ENCODE measurements around the gene KLF15.

The KLF15 gene

GRCh38 chr3:126389112-126389793, 32.0 kb upstream of the KLF15 start:
- H3K4me3 ChIP-seq (ENCODE audit: low read depth, low read length): peak overlapping the region; percentile 33
- TF ChIP-seq CTCF (IDR thresholded peaks at IDR 0.05; ENCODE audit: low read depth, low read length): peak; percentile 94

GRCh38 chr3:126381966-126382365, 24.8 kb upstream of the KLF15 start:
- no peak for TF ChIP-seq CTCF (IDR thresholded peaks at IDR 0.05; ENCODE audit: low read depth, low read length)
- H3K4me3 ChIP-seq (ENCODE audit: low read depth, low read length): no peak overlapping the region

GRCh38 chr3:126380011-126380768, 23.0 kb upstream of the KLF15 start:
- no peak overlapping the region for H3K4me3 ChIP-seq (ENCODE audit: low read depth, low read length)
- TF ChIP-seq CTCF (IDR thresholded peaks at IDR 0.05; ENCODE audit: low read depth, low read length): no peak

- TF ChIP-seq CTCF (IDR thresholded peaks at IDR 0.05; ENCODE audit: low read depth, low read length): no peak
- H3K4me3 ChIP-seq (ENCODE audit: low read depth, low read length): no peak overlapping the region
Observed at GRCh38 chr3:126378341-126378751, 21.1 kb upstream of the KLF15 start.

GRCh38 chr3:126377211-126377610, 20.0 kb upstream of the KLF15 start:
- no peak overlapping the region for H3K4me3 ChIP-seq (ENCODE audit: low read depth, low read length)
- no peak for TF ChIP-seq CTCF (IDR thresholded peaks at IDR 0.05; ENCODE audit: low read depth, low read length)

- no peak overlapping the region for H3K4me3 ChIP-seq (ENCODE audit: low read depth, low read length)
- no peak for TF ChIP-seq CTCF (IDR thresholded peaks at IDR 0.05; ENCODE audit: low read depth, low read length)
Observed at GRCh38 chr3:126376444-126376843, 19.2 kb upstream of the KLF15 start.

GRCh38 chr3:126375835-126376331, 18.7 kb upstream of the KLF15 start:
- no peak overlapping the region for H3K4me3 ChIP-seq (ENCODE audit: low read depth, low read length)
- TF ChIP-seq CTCF (IDR thresholded peaks at IDR 0.05; ENCODE audit: low read depth, low read length): no peak
